ENCODE measurements around the gene FILIP1L. TPM values are rescaled to one million over a fixed set of nuclear protein-coding genes. Genes with fewer than 3 reads are reported as not detected.

Gene FILIP1L
- total RNA-seq, 3 donors from 2014 or later = 8.9 to 37.0 (median 17.1) TPM

DNA sequence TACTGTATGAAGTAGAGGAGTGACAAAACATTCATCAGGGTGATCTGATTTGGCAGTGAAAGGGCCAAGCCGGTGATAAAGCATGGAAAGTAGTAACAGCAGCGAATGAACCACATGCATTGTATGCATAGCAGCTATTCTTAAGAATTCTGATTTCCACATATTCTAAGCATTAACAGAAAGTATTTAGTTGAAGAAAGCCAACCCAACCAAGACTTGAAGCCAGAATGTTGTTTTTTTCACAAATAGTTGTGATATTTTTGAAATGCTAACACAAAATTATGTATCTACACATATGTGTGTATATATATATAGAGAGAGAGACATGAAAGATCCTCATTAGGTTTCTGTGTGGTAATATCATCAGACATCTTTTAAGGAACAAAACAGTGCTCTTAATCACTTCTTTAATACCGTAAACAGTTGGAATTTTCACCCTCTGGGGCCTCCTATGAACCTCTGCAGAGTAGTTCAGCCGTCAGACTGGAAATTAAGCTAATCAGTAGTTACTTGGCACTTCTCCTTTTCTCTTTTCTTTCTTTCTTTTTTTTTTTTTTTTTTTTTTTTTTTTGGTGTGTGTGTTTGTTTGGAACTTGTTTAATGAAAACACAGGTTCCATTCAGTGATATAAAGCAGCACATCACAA, 157.0 kb downstream of the FILIP1L start:
- intact Hi-C loops (cut with DNase I, micrococcal nuclease) = no loop called here
- peaks cover 3% of the 10 kb centered on the region for H3K4me1 ChIP-seq (ENCODE audit: low read depth)
- no peaks in the 10 kb centered on the region for H3K9me3 ChIP-seq
- no peaks in the 10 kb centered on the region for H3K36me3 ChIP-seq (ENCODE audit: low read depth)
- no peak overlapping the region for H3K4me3 ChIP-seq
- DNase-seq = no peak
- TF ChIP-seq, protein P1, sequence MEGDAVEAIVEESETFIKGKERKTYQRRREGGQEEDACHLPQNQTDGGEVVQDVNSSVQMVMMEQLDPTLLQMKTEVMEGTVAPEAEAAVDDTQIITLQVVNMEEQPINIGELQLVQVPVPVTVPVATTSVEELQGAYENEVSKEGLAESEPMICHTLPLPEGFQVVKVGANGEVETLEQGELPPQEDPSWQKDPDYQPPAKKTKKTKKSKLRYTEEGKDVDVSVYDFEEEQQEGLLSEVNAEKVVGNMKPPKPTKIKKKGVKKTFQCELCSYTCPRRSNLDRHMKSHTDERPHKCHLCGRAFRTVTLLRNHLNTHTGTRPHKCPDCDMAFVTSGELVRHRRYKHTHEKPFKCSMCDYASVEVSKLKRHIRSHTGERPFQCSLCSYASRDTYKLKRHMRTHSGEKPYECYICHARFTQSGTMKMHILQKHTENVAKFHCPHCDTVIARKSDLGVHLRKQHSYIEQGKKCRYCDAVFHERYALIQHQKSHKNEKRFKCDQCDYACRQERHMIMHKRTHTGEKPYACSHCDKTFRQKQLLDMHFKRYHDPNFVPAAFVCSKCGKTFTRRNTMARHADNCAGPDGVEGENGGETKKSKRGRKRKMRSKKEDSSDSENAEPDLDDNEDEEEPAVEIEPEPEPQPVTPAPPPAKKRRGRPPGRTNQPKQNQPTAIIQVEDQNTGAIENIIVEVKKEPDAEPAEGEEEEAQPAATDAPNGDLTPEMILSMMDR (IDR thresholded peaks at IDR 0.05) = no peak
- ATAC-seq = no peak

DNA sequence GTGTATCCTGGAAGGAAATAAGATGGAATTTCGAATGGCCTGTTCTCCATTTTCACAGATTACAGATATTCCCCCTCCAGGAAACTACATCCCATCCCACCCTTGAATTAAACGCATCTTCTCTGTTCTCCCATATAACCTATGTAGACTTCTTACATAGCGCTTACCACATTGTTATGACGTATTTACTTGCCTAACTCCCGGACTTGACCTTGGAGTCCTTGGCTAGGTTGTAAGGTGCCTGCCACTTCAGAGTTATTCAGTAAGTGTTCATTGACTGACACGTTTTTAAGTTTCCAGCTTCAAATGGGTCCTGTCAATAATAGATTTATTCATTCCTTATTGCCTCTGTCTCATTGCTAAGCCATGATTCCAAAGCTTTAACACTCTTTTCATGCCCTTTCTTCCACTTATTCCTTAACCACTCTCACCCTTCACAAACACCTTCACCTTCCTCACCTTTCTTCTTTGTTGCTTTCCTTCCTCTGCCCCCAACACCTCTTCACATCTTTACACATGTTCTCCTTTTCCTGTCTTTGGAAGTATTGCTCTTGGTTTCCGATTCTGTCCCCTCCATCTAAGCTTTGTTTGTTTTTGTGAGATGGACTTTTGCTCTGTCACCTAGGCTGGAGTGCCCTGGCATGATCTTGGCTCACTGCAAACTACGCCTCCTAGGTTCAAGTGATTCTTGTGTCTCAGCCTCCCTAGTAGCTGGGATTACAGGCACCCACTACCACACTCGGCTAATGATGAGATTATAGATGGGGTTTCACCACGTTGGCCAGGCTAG, 158.3 kb downstream of the FILIP1L start:
- ATAC-seq = no peak
- DNase-seq = no peak
- H3K4me1 ChIP-seq (ENCODE audit: low read depth) = no peaks in the 10 kb centered on the region
- TF ChIP-seq, protein P1 (IDR thresholded peaks at IDR 0.05) = no peak
- no peak overlapping the region for H3K4me3 ChIP-seq
- no peaks in the 10 kb centered on the region for H3K36me3 ChIP-seq (ENCODE audit: low read depth)
- intact Hi-C loops (cut with DNase I, micrococcal nuclease) = no loop called here
- no peaks in the 10 kb centered on the region for H3K9me3 ChIP-seq

DNA sequence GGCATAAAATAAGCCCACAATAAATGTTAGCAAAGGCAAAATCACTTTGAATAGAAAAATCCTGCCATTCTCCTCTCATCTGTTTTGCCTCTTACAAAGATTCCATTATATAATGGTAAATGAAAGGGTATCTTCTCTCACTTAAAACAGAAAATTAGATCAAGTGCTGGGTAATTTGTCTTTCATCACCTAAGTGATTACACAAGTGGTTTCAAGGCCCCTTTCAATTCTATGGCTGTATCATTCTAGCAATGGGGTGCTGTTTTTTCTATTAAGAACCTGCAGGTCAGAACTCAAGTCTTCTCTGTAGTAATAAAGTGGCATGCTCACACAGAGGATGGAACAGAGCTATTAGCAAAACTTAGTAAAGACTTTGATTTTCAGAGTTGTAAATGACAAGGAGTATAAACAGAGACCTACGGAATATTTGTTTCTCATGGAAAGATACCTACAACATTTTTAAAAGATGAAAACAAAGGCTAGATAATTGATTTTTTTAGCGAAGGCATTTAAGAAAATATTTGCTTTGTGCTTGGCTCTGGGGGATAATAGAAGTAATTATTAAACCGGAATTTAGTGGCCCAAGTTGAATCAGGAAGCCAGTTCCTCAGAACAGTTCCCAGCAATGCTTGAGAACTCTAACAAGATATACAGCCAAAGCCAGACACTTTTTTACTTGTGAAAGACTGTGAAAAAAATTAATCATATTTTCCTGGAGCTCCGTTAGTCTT, 159.2 kb downstream of the FILIP1L start:
- Histone ChIP-seq H3K4me3 (no peak overlapping the region), H3K4me1 (ENCODE audit: low read depth) (no peaks in the 10 kb centered on the region)
- no peak for ATAC-seq

DNA sequence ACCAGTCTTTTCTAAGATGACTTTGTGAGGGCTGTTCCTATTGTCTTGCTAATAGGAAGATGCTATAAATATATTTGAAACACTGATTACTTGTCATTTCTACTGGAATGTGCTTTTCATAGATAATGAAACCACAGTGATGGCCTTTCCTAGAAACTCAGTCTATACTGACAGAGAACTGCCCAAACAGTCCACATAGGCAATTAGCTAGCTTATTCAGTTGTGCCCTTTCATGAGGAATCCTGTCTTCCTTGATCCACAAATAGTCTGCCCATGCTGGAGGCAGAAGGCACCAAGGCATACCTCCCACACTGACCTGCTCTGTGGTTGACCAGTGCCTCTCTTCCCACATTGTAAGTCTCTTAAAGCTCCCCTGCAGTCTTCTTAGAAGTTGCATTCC, 160.7 kb downstream of the FILIP1L start:
- Histone ChIP-seq H3K4me1 (ENCODE audit: low read depth) (peaks cover 4% of the 10 kb centered on the region), H3K4me3 (no peak overlapping the region), H3K9me3 (no peaks in the 10 kb centered on the region), H3K36me3 (ENCODE audit: low read depth) (no peaks in the 10 kb centered on the region)
- DNase-seq = no peak
- intact Hi-C loops (cut with DNase I, micrococcal nuclease) = no loop called here
- no peak for ATAC-seq
- TF ChIP-seq, protein P1 (IDR thresholded peaks at IDR 0.05) = no peak

More for the DNA sequence above, 159.2 kb downstream of the FILIP1L start:
- Histone ChIP-seq H3K9me3 (no peaks in the 10 kb centered on the region), H3K36me3 (ENCODE audit: low read depth) (no peaks in the 10 kb centered on the region)
- no peak for DNase-seq
- intact Hi-C loops (cut with DNase I, micrococcal nuclease) = no loop called here
- TF ChIP-seq, protein P1 (IDR thresholded peaks at IDR 0.05) = no peak

DNA sequence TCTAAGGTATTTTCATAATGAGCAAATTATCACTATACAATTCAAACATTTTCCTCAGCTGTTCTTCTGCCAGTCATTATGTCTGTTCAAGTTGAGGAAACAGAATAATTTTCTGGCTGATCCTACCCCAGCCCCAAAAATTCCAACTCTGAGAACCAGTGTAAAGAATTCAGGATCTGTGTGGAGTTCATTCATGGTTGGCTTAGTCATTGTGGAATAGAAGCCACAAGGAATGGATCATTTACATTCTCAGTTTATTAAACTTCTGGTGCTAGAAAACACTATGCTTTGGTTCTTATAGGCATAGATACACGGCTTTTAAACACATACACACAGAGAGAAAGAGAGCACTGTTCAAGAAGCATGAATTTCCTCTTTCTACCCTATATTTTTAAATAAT, 162.0 kb downstream of the FILIP1L start:
- DNase-seq (no peak), ATAC-seq (no peak)
- Histone ChIP-seq H3K36me3 (ENCODE audit: low read depth) (no peaks in the 10 kb centered on the region), H3K9me3 (no peaks in the 10 kb centered on the region), H3K4me1 (ENCODE audit: low read depth) (peaks cover 4% of the 10 kb centered on the region), H3K4me3 (no peak overlapping the region)
- TF ChIP-seq, protein P1 (IDR thresholded peaks at IDR 0.05) = no peak
- intact Hi-C loops (cut with DNase I, micrococcal nuclease) = no loop called here
